GM12878 (cell line): Measurements from ENCODE around the gene BTBD19. TPM values are rescaled to one million over a fixed set of nuclear protein-coding genes. Genes with fewer than 3 reads are reported as not detected.

Experiments used
- BACH1 ChIP-seq: fragments of 450-650 bp; IDR thresholded peaks from 2 replicates; pipeline ENCODE4 v1.6.1; 2017; ENCODE audit warnings: mild to moderate bottlenecking, borderline replicate concordance
- CEBPB ChIP-seq, 2 experiments: fragments of 150-350 bp in 1 of 2; IDR thresholded peaks; 2 replicates each; pipeline ENCODE4 v1.6.1; 2012 to 2014; ENCODE audit warnings: low read depth in 2 of 2, low read length in 2 of 2, borderline replicate concordance in 1 of 2, inconsistent platforms in 1 of 2
- CHD4 ChIP-seq: fragments of 200-600 bp; sonication (generic); IDR thresholded peaks from 2 replicates; pipeline ENCODE4 v1.6.1; 2016; ENCODE audit warnings: mild to moderate bottlenecking
- CREM ChIP-seq: IDR thresholded peaks from 2 replicates; pipeline ENCODE4 v1.6.1; 2014; ENCODE audit warnings: antibody characterized with exemption, low read depth
- DPF2 ChIP-seq: fragments of 450-650 bp; IDR thresholded peaks from 2 replicates; pipeline ENCODE4 v1.6.1; 2017; ENCODE audit warnings: mild to moderate bottlenecking
- FOS ChIP-seq: IDR thresholded peaks from 3 replicates; pipeline ENCODE4 v1.6.1; 2011; ENCODE audit warnings: borderline replicate concordance; ENCODE audit not compliant: insufficient read length; ENCODE audit errors: extremely low read depth
- IKZF1 ChIP-seq: fragments of 450-650 bp; conservative IDR thresholded peaks from 2 replicates; pipeline ENCODE4 v1.6.1; 2017; ENCODE audit warnings: antibody characterized with exemption, mild to moderate bottlenecking
- MEF2A ChIP-seq: IDR thresholded peaks from 2 replicates; pipeline ENCODE4 v1.6.1; 2011; ENCODE audit warnings: low read depth, mild to moderate bottlenecking, low read length, moderate library complexity; ENCODE audit not compliant: insufficient read depth
- MYB ChIP-seq: fragments of 150-350 bp; IDR thresholded peaks from 2 replicates; pipeline ENCODE4 v1.6.1; 2014; ENCODE audit warnings: mild to moderate bottlenecking, low read depth, low read length, borderline replicate concordance
- NFIC ChIP-seq: IDR thresholded peaks from 2 replicates; pipeline ENCODE4 v1.6.1; 2012; ENCODE audit warnings: low read depth, mild to moderate bottlenecking, inconsistent platforms, low read length, moderate library complexity
- POLR2AphosphoS2 ChIP-seq: IDR thresholded peaks from 2 replicates; pipeline ENCODE4 v1.6.1; 2011; ENCODE audit warnings: low read depth, mild to moderate bottlenecking, low read length, improper control_type of control experiment, moderate library complexity
- POU2F2 ChIP-seq: IDR thresholded peaks from 3 replicates; pipeline ENCODE4 v1.6.1; 2011; ENCODE audit warnings: low read depth, mild to moderate bottlenecking, low read length, borderline replicate concordance
- REST ChIP-seq: IDR thresholded peaks from 2 replicates; pipeline ENCODE4 v1.6.1; 2012; ENCODE audit warnings: mild to moderate bottlenecking, low read depth, low read length
- RFX5 ChIP-seq: IDR thresholded peaks from 2 replicates; pipeline ENCODE4 v1.6.1; 2011; ENCODE audit warnings: low read depth, low read length, improper control_type of control experiment
- SMAD1 ChIP-seq: fragments of 450-650 bp; IDR thresholded peaks from 2 replicates; pipeline ENCODE4 v1.6.1; 2018; ENCODE audit warnings: mild to moderate bottlenecking, low read depth; ENCODE audit not compliant: partially characterized antibody
- SPI1 ChIP-seq: IDR thresholded peaks from 2 replicates; pipeline ENCODE4 v1.6.1; 2011; ENCODE audit warnings: low read depth, mild to moderate bottlenecking, low read length, moderate library complexity, borderline replicate concordance; ENCODE audit not compliant: insufficient read depth
- STAT1 ChIP-seq: fragments of 450-650 bp; conservative IDR thresholded peaks from 2 replicates; pipeline ENCODE4 v1.6.1; 2014; ENCODE audit warnings: antibody characterized with exemption, mild to moderate bottlenecking
- SUZ12 ChIP-seq: fragments of 200-600 bp; sonication (generic); IDR thresholded peaks from one replicate; pipeline ENCODE4 v1.6.1; 2018; ENCODE audit warnings: antibody characterized with exemption, mild to moderate bottlenecking; ENCODE audit not compliant: unreplicated experiment
- ZNF217 ChIP-seq: fragments of 450-650 bp; IDR thresholded peaks from 2 replicates; pipeline ENCODE4 v1.6.1; 2017; ENCODE audit warnings: antibody characterized with exemption, mild to moderate bottlenecking
- polyA plus RNA-seq, 11 experiments: library from polyadenylated mRNA; depleted of rRNA in 4 of 11; unstranded in 6 of 11; stranded (reverse) in 5 of 11; fragments of >200 nt; fragmentation: Nextera tagmentation in 4 of 11; fragmentation: Illumina TruSeq in 1 of 11; extraction: Ambion mirVana in 4 of 11; extraction: Trizol in 1 of 11; gene quantifications; 1 replicate in 1 of 11; 2 replicates in 10 of 11; pipeline versions ENCODE4 v1.2.1 to v1.2.3, GENCODE V29; 2011 to 2016; ENCODE audit warnings: inconsistent platforms in 2 of 11, missing spikeins in 2 of 11, low read depth in 1 of 11
- total RNA-seq, 4 experiments: library from RNA; depleted of rRNA in 3 of 4; stranded (reverse); fragments of >200 nt in 3 of 4; fragmentation: Illumina TruSeq in 1 of 4; extraction: Trizol in 1 of 4; gene quantifications; 2 replicates each; pipeline versions ENCODE4 v1.2.1 to v1.2.3, GENCODE V29; 2013 to 2021
- TF ChIP-seq, protein P1 (sequence below): fragments of 450-650 bp; IDR thresholded peaks from 2 replicates; pipeline ENCODE4 v1.6.1; 2018; ENCODE audit warnings: borderline replicate concordance, mild to moderate bottlenecking; ENCODE audit not compliant: partially characterized antibody
- TF ChIP-seq, protein P2 (sequence below): fragments of 450-650 bp; formaldehyde crosslinking; IDR thresholded peaks from 2 replicates; pipeline ENCODE4 v1.4.0; 2022; ENCODE audit warnings: mild to moderate bottlenecking, moderate library complexity

Gene BTBD19
- total and polyA plus RNA-seq, 10 of the 15 experiments (the other 5 are each of a cell fraction or from before 2014, with no cell fraction given), result 0.13 to 2.7 (median 0.42) TPM

- TF ChIP-seq, protein P1, sequence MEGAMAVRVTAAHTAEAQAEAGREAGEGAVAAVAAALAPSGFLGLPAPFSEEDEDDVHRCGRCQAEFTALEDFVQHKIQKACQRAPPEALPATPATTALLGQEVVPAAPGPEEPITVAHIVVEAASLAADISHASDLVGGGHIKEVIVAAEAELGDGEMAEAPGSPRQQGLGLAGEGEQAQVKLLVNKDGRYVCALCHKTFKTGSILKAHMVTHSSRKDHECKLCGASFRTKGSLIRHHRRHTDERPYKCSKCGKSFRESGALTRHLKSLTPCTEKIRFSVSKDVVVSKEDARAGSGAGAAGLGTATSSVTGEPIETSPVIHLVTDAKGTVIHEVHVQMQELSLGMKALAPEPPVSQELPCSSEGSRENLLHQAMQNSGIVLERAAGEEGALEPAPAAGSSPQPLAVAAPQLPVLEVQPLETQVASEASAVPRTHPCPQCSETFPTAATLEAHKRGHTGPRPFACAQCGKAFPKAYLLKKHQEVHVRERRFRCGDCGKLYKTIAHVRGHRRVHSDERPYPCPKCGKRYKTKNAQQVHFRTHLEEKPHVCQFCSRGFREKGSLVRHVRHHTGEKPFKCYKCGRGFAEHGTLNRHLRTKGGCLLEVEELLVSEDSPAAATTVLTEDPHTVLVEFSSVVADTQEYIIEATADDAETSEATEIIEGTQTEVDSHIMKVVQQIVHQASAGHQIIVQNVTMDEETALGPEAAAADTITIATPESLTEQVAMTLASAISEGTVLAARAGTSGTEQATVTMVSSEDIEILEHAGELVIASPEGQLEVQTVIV, result no peak
- TF ChIP-seq IKZF1 (0 out of 2 replicates have a peak, but pooled peaks have one; percentile 16), FOS (no peak), SMAD1 (no peak), CREM (no peak), ZNF217 (no peak), SPI1 (no peak), RFX5 (no peak), SUZ12 (no peak), MEF2A (no peak), NFIC (no peak), POLR2AphosphoS2 (no peak), CHD4 (no peak), CEBPB (IDR thresholded peaks at IDR 0.05; ENCODE audit: borderline replicate concordance in 1 of 2, low read depth in 2 of 2, low read length in 2 of 2) (no peak), REST (no peak), POU2F2 (no peak), DPF2 (no peak), MYB (no peak), STAT1 (no peak), BACH1 (no peak)
- TF ChIP-seq, protein P2, sequence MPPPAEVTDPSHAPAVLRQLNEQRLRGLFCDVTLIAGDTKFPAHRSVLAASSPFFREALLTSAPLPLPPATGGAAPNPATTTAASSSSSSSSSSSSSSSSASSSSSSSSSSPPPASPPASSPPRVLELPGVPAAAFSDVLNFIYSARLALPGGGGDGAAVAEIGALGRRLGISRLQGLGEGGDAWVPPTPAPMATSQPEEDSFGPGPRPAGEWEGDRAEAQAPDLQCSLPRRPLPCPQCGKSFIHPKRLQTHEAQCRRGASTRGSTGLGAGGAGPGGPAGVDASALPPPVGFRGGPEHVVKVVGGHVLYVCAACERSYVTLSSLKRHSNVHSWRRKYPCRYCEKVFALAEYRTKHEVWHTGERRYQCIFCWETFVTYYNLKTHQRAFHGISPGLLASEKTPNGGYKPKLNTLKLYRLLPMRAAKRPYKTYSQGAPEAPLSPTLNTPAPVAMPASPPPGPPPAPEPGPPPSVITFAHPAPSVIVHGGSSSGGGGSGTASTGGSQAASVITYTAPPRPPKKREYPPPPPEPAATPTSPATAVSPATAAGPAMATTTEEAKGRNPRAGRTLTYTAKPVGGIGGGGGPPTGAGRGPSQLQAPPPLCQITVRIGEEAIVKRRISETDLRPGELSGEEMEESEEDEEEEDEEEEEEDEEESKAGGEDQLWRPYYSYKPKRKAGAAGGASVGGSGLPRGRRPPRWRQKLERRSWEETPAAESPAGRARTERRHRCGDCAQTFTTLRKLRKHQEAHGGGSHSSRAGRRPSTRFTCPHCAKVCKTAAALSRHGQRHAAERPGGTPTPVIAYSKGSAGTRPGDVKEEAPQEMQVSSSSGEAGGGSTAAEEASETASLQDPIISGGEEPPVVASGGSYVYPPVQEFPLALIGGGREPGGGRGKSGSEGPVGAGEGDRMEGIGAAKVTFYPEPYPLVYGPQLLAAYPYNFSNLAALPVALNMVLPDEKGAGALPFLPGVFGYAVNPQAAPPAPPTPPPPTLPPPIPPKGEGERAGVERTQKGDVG, result no peak
Measured at GRCh38 chr1:44784094-44785028, 24.0 kb upstream of the BTBD19 start (continued).
